Astrocyte (in vitro differentiated cells and primary cell): ENCODE data around the gene PLD1.

Source experiments
- EZH2 ChIP-seq: IDR thresholded peaks from 2 replicates; pipeline ENCODE4 v1.6.1; 2012; ENCODE audit warnings: mild to moderate bottlenecking, low read length, inconsistent platforms; ENCODE audit not compliant: insufficient read depth
- TF ChIP-seq, protein P1 (sequence below): IDR thresholded peaks from 2 replicates; pipeline ENCODE4 v1.5.1; 2011; ENCODE audit warnings: low read depth, mild to moderate bottlenecking, inconsistent platforms, low read length, moderate library complexity; ENCODE audit not compliant: insufficient read depth

DNA sequence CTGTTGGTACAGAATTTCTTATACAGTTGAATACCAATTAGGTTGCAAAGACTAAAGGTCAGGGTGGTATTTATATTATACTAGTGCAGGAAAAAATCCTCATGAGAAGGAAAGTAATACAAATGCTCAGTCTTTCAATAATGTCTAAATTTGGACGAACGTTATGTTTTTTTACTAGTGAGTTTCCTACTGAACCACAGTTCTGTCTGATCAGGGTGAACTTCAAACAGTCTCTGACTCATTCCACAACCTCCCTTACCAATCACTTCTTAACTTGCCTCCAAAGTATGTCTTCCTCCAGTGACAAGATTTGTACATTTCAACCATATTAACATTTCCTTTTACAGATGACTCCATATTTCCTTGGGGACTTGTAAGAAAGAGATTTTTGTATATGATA, 36.3 kb upstream of the PLD1 start:
- TF ChIP-seq, protein P1, sequence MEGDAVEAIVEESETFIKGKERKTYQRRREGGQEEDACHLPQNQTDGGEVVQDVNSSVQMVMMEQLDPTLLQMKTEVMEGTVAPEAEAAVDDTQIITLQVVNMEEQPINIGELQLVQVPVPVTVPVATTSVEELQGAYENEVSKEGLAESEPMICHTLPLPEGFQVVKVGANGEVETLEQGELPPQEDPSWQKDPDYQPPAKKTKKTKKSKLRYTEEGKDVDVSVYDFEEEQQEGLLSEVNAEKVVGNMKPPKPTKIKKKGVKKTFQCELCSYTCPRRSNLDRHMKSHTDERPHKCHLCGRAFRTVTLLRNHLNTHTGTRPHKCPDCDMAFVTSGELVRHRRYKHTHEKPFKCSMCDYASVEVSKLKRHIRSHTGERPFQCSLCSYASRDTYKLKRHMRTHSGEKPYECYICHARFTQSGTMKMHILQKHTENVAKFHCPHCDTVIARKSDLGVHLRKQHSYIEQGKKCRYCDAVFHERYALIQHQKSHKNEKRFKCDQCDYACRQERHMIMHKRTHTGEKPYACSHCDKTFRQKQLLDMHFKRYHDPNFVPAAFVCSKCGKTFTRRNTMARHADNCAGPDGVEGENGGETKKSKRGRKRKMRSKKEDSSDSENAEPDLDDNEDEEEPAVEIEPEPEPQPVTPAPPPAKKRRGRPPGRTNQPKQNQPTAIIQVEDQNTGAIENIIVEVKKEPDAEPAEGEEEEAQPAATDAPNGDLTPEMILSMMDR: no peak
- TF ChIP-seq EZH2: no peak
